PC-9 (cell line): ENCODE data around the gene SORCS2. TPM values are rescaled to one million over a fixed set of nuclear protein-coding genes. Genes with fewer than 3 reads are reported as not detected.

Source experiments
- BruUV-seq: library from RNA; stranded (reverse); fragments of 400-500 nt; replicated peaks from 2 replicates; lab custom pipeline; 2021; lab: Mats Ljungman, UMichigan
- CTCF ChIA-PET: fragments of 300-600 bp; sonication (Branson Sonifier 250); formaldehyde crosslinking; loops from one replicate; lab custom pipeline; 2022; ENCODE audit warnings: antibody characterized with exemption; lab: Charles Lee
- POLR2A ChIA-PET: fragments of 300-600 bp; sonication (Branson Sonifier 250); formaldehyde crosslinking; loops from one replicate; lab custom pipeline; 2022; ENCODE audit warnings: antibody characterized with exemption; ENCODE audit not compliant: unreplicated experiment; lab: Charles Lee
- DNase-seq, 2 experiments: peaks; one replicate each; pipeline versions ENCODE4 v3.0.0 to v3.0.0-alpha.2; 2015 to 2022; ENCODE audit warnings: mixed read lengths in 1 of 2
- H2AFZ ChIP-seq: fragments of 200-600 bp; sonication (generic); 2 replicates; pipeline ENCODE4 v1.8.1; 2017; ENCODE audit warnings: antibody characterized with exemption
- H3F3A ChIP-seq: fragments of 200-600 bp; sonication (generic); 2 replicates; pipeline ENCODE4 v1.8.1; 2017; ENCODE audit warnings: antibody characterized with exemption, mild to moderate bottlenecking, low read depth; ENCODE audit not compliant: insufficient read depth
- H3K27ac ChIP-seq: fragments of 200-600 bp; sonication (generic); 2 replicates; pipeline ENCODE4 v1.6.1; 2016; ENCODE audit warnings: mixed run types
- H3K27me3 ChIP-seq: fragments of 200-600 bp; sonication (generic); 2 replicates; pipeline ENCODE4 v1.6.1; 2016; ENCODE audit warnings: low read depth, mixed run types; ENCODE audit not compliant: insufficient read depth
- H3K36me3 ChIP-seq: fragments of 200-600 bp; sonication (generic); 2 replicates; pipeline ENCODE4 v1.6.1; 2016; ENCODE audit warnings: low read depth, mixed run types
- H3K4me1 ChIP-seq: fragments of 200-600 bp; sonication (generic); replicated peaks from 2 replicates; pipeline ENCODE4 v1.6.1; 2016; ENCODE audit warnings: mixed run types; ENCODE audit not compliant: insufficient read depth
- H3K4me2 ChIP-seq: fragments of 200-600 bp; sonication (generic); 2 replicates; pipeline ENCODE4 v1.6.1; 2017; ENCODE audit warnings: mixed run types
- H3K4me3 ChIP-seq: fragments of 200-600 bp; sonication (generic); 2 replicates; pipeline ENCODE4 v1.6.1; 2016; ENCODE audit warnings: mixed run types
- H3K79me2 ChIP-seq: fragments of 200-600 bp; sonication (generic); 2 replicates; pipeline ENCODE4 v1.6.1; 2017; ENCODE audit warnings: low read depth, mixed run types
- H3K9me2 ChIP-seq: fragments of 200-600 bp; sonication (generic); 2 replicates; pipeline ENCODE4 v1.8.1; 2017; ENCODE audit warnings: mild to moderate bottlenecking; ENCODE audit not compliant: insufficient read depth
- H3K9me3 ChIP-seq: fragments of 200-600 bp; sonication (generic); 2 replicates; pipeline ENCODE4 v1.8.1; 2016; ENCODE audit warnings: low read depth; ENCODE audit not compliant: insufficient read depth
- H4K20me1 ChIP-seq: fragments of 200-600 bp; sonication (generic); 2 replicates; pipeline ENCODE4 v1.8.1; 2017; ENCODE audit not compliant: insufficient read depth
- CTCF ChIP-seq: fragments of 200-600 bp; sonication (generic); conservative IDR thresholded peaks from 2 replicates; pipeline ENCODE4 v1.6.1; 2017; ENCODE audit warnings: mixed run types, antibody characterized with exemption, mild to moderate bottlenecking, moderate library complexity
- EZH2 ChIP-seq: fragments of 200-600 bp; sonication (generic); IDR thresholded peaks from 2 replicates; pipeline ENCODE4 v1.8.0; 2017; ENCODE audit warnings: antibody characterized with exemption, low read depth
- intact Hi-C: fragments of 100-400 bp; cut with micrococcal nuclease; formaldehyde crosslinking; loops from one replicate; pipeline ENCODE4 v1.10.0; 2022; ENCODE audit not compliant: unreplicated experiment
- total RNA-seq: library from RNA; stranded (reverse); gene quantifications from 2 replicates; pipeline ENCODE4 v1.2.3, GENCODE V29; 2021

Gene SORCS2
- total RNA-seq, 1 experiment from 2014 or later: 25.8 TPM

- DNase-seq: no peak
- no peaks in the 10 kb centered on the region for H3F3A ChIP-seq
- H4K20me1 ChIP-seq: no peaks in the 10 kb centered on the region
- BruUV-seq: no TSS peak
- no peak for TF ChIP-seq EZH2
- H3K79me2 ChIP-seq: no peaks in the 10 kb centered on the region
- CTCF ChIA-PET: no interaction called here
- POLR2A ChIA-PET: no interaction called here
- H3K4me1 ChIP-seq: no peaks in the 10 kb centered on the region
- intact Hi-C loops: no loop called here
- H3K27ac ChIP-seq: no peak overlapping the region
- no peaks in the 10 kb centered on the region for H3K9me2 ChIP-seq
- H3K4me2 ChIP-seq: no peak overlapping the region
- no peaks in the 10 kb centered on the region for H3K36me3 ChIP-seq
- H2AFZ ChIP-seq: no peak overlapping the region
- no peaks in the 10 kb centered on the region for H3K9me3 ChIP-seq
- H3K27me3 ChIP-seq: no peaks in the 10 kb centered on the region
- no peak overlapping the region for H3K4me3 ChIP-seq
These were observed 192.9 kb downstream of the SORCS2 start for GRCh38 chr4:7384929-7385890.

GRCh38 chr4:7387925-7388324 is 195.6 kb downstream of the SORCS2 start:
- Histone ChIP-seq H3K4me3 (no peak overlapping the region), H2AFZ (no peak overlapping the region)
- CTCF ChIA-PET: no interaction called here

GRCh38 chr4:7388627-7389026 is 196.3 kb downstream of the SORCS2 start:
- H3K36me3 ChIP-seq: no peaks in the 10 kb centered on the region
- ChIA-PET CTCF (no interaction called here), POLR2A (no interaction called here)
- H3K4me2 ChIP-seq: no peak overlapping the region
- H3F3A ChIP-seq: no peaks in the 10 kb centered on the region
- H3K9me2 ChIP-seq: no peaks in the 10 kb centered on the region
- H3K4me3 ChIP-seq: no peak overlapping the region
- H2AFZ ChIP-seq: no peak overlapping the region
- H3K4me1 ChIP-seq: no peaks in the 10 kb centered on the region
- no peaks in the 10 kb centered on the region for H3K27me3 ChIP-seq
- no peaks in the 10 kb centered on the region for H4K20me1 ChIP-seq
- H3K9me3 ChIP-seq: no peaks in the 10 kb centered on the region
- intact Hi-C loops: no loop called here
- BruUV-seq: no TSS peak
- DNase-seq: no peak
- TF ChIP-seq CTCF (no peak), EZH2 (no peak)
- H3K79me2 ChIP-seq: no peaks in the 10 kb centered on the region
- no peak overlapping the region for H3K27ac ChIP-seq

More at GRCh38 chr4:7387925-7388324, 195.6 kb downstream of the SORCS2 start:
- no peaks in the 10 kb centered on the region for H3K36me3 ChIP-seq
- H3K27me3 ChIP-seq: no peaks in the 10 kb centered on the region
- TF ChIP-seq EZH2 (no peak), CTCF (no peak)
- H3K9me2 ChIP-seq: no peaks in the 10 kb centered on the region
- intact Hi-C loops: no loop called here
- no peak for DNase-seq
- H3K27ac ChIP-seq: no peak overlapping the region
- no peaks in the 10 kb centered on the region for H3K9me3 ChIP-seq
- H4K20me1 ChIP-seq: no peaks in the 10 kb centered on the region
- H3K79me2 ChIP-seq: no peaks in the 10 kb centered on the region
- BruUV-seq: no TSS peak
- no peaks in the 10 kb centered on the region for H3K4me1 ChIP-seq
- H3F3A ChIP-seq: no peaks in the 10 kb centered on the region
- POLR2A ChIA-PET: no interaction called here
- H3K4me2 ChIP-seq: no peak overlapping the region
